ENCODE measurements around the gene GEMIN2. TPM values are rescaled to one million over a fixed set of nuclear protein-coding genes. Genes with fewer than 3 reads are reported as not detected.
"Not testable (repeated sequence)": the region's sequence is repeated elsewhere in the genome, so short reads cannot be mapped to it uniquely, and the experiment has no call there.

GEMIN2 gene
- polyA plus RNA-seq (2013): 7.2 and 8.5 TPM in 2 replicates

GRCh38 chr14:39114073-39114838 lies at the start of gene GEMIN2:
GEMIN2 (plus strand) TSS chr14:39114323; CDS start chr14:39114339, 16 bp downstream.
- Histone ChIP-seq H2BK12ac (ENCODE audit: low read length) (no peak within 1 kb of the TSS), H3K27ac (ENCODE audit: low read depth, low read length) (peak within 1 kb of the TSS; percentile 3), H3K4me2 (ENCODE audit: low read length) (peak within 1 kb of the TSS; percentile 77), H4K91ac (ENCODE audit: low read depth, low read length) (peak within 1 kb of the TSS; percentile 67), H3K4me3 (ENCODE audit: low read depth, low read length) (peak within 1 kb of the TSS; percentile 89), H3K79me1 (ENCODE audit: low read length) (peaks cover 2% of the 10 kb centered on the region), H3K23ac (ENCODE audit: low read length) (no peak within 1 kb of the TSS), H3K36me3 (ENCODE audit: control insufficient read depth in 1 of 2, insufficient read depth in 2 of 2, low read length in 2 of 2) (peaks cover 1 to 5% of the 10 kb centered on the region in 2 experiments), H4K8ac (ENCODE audit: low read depth, low read length) (peak within 1 kb of the TSS; percentile 82), H3K9me3 (ENCODE audit: insufficient read depth, low read depth, low read length) (no peaks in the 10 kb centered on the region), H2BK5ac (ENCODE audit: low read depth, low read length, poor library complexity) (no peak within 1 kb of the TSS), H3K18ac (ENCODE audit: low read length) (peak within 1 kb of the TSS; percentile 20), H2BK120ac (ENCODE audit: insufficient read depth, low read length, poor library complexity) (peak within 1 kb of the TSS; percentile 18), H3K27me3 (ENCODE audit: insufficient read depth, low read length) (no peaks in the 10 kb centered on the region), H4K12ac (ENCODE audit: low read depth, low read length) (peak within 1 kb of the TSS; percentile 49), H3K4ac (ENCODE audit: low read depth, low read length) (no peak within 1 kb of the TSS), H2AK5ac (ENCODE audit: low read length) (no peak within 1 kb of the TSS), H3K4me1 (ENCODE audit: control insufficient read depth in 1 of 2, insufficient read depth in 2 of 2, low read length in 2 of 2) (no peaks in the 10 kb centered on the region), H3K9ac (ENCODE audit: low read length) (peak within 1 kb of the TSS; percentile 77), H2AFZ (ENCODE audit: insufficient read depth, low read length, poor library complexity) (peak within 1 kb of the TSS; percentile 82), H3K79me2 (ENCODE audit: control insufficient read depth, insufficient read depth, low read length, poor library complexity) (no peaks in the 10 kb centered on the region), H3K14ac (ENCODE audit: low read length) (no peak within 1 kb of the TSS)
- peak; percentile 97 to 100 for DNase-seq
- no CpG with 5 or more reads among the region's 40 CpGs for WGBS (ENCODE audit: extremely low coverage, insufficient coverage, insufficient read length)

GRCh38 chr14:39069169-39069805 lies 44.8 kb upstream of the GEMIN2 start:
- not testable (repeated sequence) for H3K79me2 ChIP-seq (ENCODE audit: control insufficient read depth, insufficient read depth, low read length, poor library complexity); H2AK5ac ChIP-seq (ENCODE audit: low read length); DNase-seq; H3K14ac ChIP-seq (ENCODE audit: low read length); H2AFZ ChIP-seq (ENCODE audit: insufficient read depth, low read length, poor library complexity); H4K91ac ChIP-seq (ENCODE audit: low read depth, low read length); H2BK5ac ChIP-seq (ENCODE audit: low read depth, low read length, poor library complexity); H3K9me3 ChIP-seq (ENCODE audit: insufficient read depth, low read depth, low read length); H4K8ac ChIP-seq (ENCODE audit: low read depth, low read length); H3K4ac ChIP-seq (ENCODE audit: low read depth, low read length); H3K4me1 ChIP-seq (ENCODE audit: control insufficient read depth in 1 of 2, insufficient read depth in 2 of 2, low read length in 2 of 2); H3K4me3 ChIP-seq (ENCODE audit: low read depth, low read length); H3K27ac ChIP-seq (ENCODE audit: low read depth, low read length); H3K9ac ChIP-seq (ENCODE audit: low read length); H2BK12ac ChIP-seq (ENCODE audit: low read length); H3K4me2 ChIP-seq (ENCODE audit: low read length); H3K18ac ChIP-seq (ENCODE audit: low read length); H3K23ac ChIP-seq (ENCODE audit: low read length); H4K12ac ChIP-seq (ENCODE audit: low read depth, low read length); H3K79me1 ChIP-seq (ENCODE audit: low read length); H2BK120ac ChIP-seq (ENCODE audit: insufficient read depth, low read length, poor library complexity); H3K27me3 ChIP-seq (ENCODE audit: insufficient read depth, low read length)
- peaks cover 24 to 26% of the 10 kb centered on the region in 2 experiments for H3K36me3 ChIP-seq (ENCODE audit: control insufficient read depth in 1 of 2, insufficient read depth in 2 of 2, low read length in 2 of 2)
- WGBS (ENCODE audit: extremely low coverage, insufficient coverage, insufficient read length): no CpG with 5 or more reads among the region's 7 CpGs

- Histone ChIP-seq H3K79me1 (ENCODE audit: low read length) (no peaks in the 10 kb centered on the region), H2AK5ac (ENCODE audit: low read length) (no peak overlapping the region), H4K91ac (ENCODE audit: low read depth, low read length) (no peak overlapping the region), H2BK12ac (ENCODE audit: low read length) (no peak overlapping the region), H3K9me3 (ENCODE audit: insufficient read depth, low read depth, low read length) (no peaks in the 10 kb centered on the region), H2BK120ac (ENCODE audit: insufficient read depth, low read length, poor library complexity) (no peak overlapping the region), H3K14ac (ENCODE audit: low read length) (no peak overlapping the region), H3K27ac (ENCODE audit: low read depth, low read length) (no peak overlapping the region), H2BK5ac (ENCODE audit: low read depth, low read length, poor library complexity) (no peak overlapping the region), H3K4me2 (ENCODE audit: low read length) (no peak overlapping the region), H3K4me3 (ENCODE audit: low read depth, low read length) (no peak overlapping the region), H4K8ac (ENCODE audit: low read depth, low read length) (no peak overlapping the region), H4K12ac (ENCODE audit: low read depth, low read length) (no peak overlapping the region), H3K79me2 (ENCODE audit: control insufficient read depth, insufficient read depth, low read length, poor library complexity) (no peaks in the 10 kb centered on the region), H3K23ac (ENCODE audit: low read length) (no peak overlapping the region), H3K4me1 (ENCODE audit: control insufficient read depth in 1 of 2, insufficient read depth in 2 of 2, low read length in 2 of 2) (no peaks in the 10 kb centered on the region), H3K4ac (ENCODE audit: low read depth, low read length) (no peak overlapping the region), H3K18ac (ENCODE audit: low read length) (no peak overlapping the region), H3K36me3 (ENCODE audit: control insufficient read depth in 1 of 2, insufficient read depth in 2 of 2, low read length in 2 of 2) (peaks cover 22 to 27% of the 10 kb centered on the region in 2 experiments), H2AFZ (ENCODE audit: insufficient read depth, low read length, poor library complexity) (no peak overlapping the region), H3K9ac (ENCODE audit: low read length) (no peak overlapping the region), H3K27me3 (ENCODE audit: insufficient read depth, low read length) (no peaks in the 10 kb centered on the region)
- WGBS (ENCODE audit: extremely low coverage, insufficient coverage, insufficient read length): no CpG with 5 or more reads among the region's 5 CpGs
- DNase-seq: no peak
These were observed 44.2 kb upstream of the GEMIN2 start for GRCh38 chr14:39069923-39070322.

- Histone ChIP-seq H3K23ac (ENCODE audit: low read length) (no peak overlapping the region), H3K18ac (ENCODE audit: low read length) (no peak overlapping the region), H3K36me3 (ENCODE audit: control insufficient read depth in 1 of 2, insufficient read depth in 2 of 2, low read length in 2 of 2) (peaks cover 23% of the 10 kb centered on the region in 2 experiments), H3K4me2 (ENCODE audit: low read length) (no peak overlapping the region), H3K14ac (ENCODE audit: low read length) (no peak overlapping the region), H3K4me3 (ENCODE audit: low read depth, low read length) (no peak overlapping the region), H4K12ac (ENCODE audit: low read depth, low read length) (no peak overlapping the region), H3K4ac (ENCODE audit: low read depth, low read length) (no peak overlapping the region), H3K79me2 (ENCODE audit: control insufficient read depth, insufficient read depth, low read length, poor library complexity) (no peaks in the 10 kb centered on the region), H2BK5ac (ENCODE audit: low read depth, low read length, poor library complexity) (no peak overlapping the region), H2BK12ac (ENCODE audit: low read length) (no peak overlapping the region), H2BK120ac (ENCODE audit: insufficient read depth, low read length, poor library complexity) (no peak overlapping the region), H2AFZ (ENCODE audit: insufficient read depth, low read length, poor library complexity) (no peak overlapping the region), H4K8ac (ENCODE audit: low read depth, low read length) (no peak overlapping the region), H3K27ac (ENCODE audit: low read depth, low read length) (no peak overlapping the region), H3K27me3 (ENCODE audit: insufficient read depth, low read length) (no peaks in the 10 kb centered on the region), H3K4me1 (ENCODE audit: control insufficient read depth in 1 of 2, insufficient read depth in 2 of 2, low read length in 2 of 2) (no peaks in the 10 kb centered on the region), H4K91ac (ENCODE audit: low read depth, low read length) (no peak overlapping the region), H3K9ac (ENCODE audit: low read length) (no peak overlapping the region), H3K9me3 (ENCODE audit: insufficient read depth, low read depth, low read length) (no peaks in the 10 kb centered on the region), H3K79me1 (ENCODE audit: low read length) (no peaks in the 10 kb centered on the region), H2AK5ac (ENCODE audit: low read length) (no peak overlapping the region)
- WGBS (ENCODE audit: extremely low coverage, insufficient coverage, insufficient read length): no CpG with 5 or more reads among the region's 2 CpGs
- no peak for DNase-seq
These were observed 43.0 kb upstream of the GEMIN2 start for GRCh38 chr14:39071096-39071495.

Data from trophoblast cell (in vitro differentiated cells and primary cell).